ENCODE measurements around the gene RAPGEF1.

DNA sequence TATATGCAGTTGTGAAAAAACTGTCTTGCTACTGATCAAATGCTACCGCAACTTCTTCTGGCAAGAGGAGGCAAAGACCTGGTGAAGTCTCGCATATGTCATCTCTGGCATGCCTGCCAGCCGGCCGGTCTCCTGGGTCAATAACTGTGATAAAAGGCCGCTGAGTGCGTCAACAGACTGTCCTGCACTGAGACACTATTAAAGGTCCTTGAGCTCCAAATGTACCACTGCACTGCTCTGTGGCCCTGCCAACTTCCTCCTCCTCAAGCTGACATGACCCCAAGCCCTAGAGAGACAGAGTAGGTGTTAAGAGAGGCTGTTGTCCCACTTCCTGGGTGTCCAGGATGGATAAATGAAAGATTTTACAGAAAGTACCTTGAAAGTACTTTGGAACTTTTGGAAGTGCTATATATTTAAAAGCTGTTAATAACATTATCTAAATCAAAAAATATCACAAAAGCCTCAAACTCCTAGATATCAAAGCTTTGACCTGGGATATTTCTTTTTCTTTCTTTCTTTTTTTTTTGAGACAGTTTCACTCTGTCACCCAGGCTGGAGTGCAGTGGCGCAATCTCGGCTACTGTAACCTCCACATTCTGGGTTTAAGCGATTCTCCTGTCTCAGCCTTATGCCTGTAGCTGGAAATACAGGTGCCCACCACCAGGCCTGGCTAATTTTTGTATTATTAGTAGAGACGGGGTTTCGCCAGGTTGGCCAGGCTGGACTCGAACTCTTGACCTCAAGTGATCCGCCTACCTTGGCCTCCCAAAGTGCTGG lies 31.5 kb downstream of the RAPGEF1 start:
- TF ChIP-seq, protein P1, sequence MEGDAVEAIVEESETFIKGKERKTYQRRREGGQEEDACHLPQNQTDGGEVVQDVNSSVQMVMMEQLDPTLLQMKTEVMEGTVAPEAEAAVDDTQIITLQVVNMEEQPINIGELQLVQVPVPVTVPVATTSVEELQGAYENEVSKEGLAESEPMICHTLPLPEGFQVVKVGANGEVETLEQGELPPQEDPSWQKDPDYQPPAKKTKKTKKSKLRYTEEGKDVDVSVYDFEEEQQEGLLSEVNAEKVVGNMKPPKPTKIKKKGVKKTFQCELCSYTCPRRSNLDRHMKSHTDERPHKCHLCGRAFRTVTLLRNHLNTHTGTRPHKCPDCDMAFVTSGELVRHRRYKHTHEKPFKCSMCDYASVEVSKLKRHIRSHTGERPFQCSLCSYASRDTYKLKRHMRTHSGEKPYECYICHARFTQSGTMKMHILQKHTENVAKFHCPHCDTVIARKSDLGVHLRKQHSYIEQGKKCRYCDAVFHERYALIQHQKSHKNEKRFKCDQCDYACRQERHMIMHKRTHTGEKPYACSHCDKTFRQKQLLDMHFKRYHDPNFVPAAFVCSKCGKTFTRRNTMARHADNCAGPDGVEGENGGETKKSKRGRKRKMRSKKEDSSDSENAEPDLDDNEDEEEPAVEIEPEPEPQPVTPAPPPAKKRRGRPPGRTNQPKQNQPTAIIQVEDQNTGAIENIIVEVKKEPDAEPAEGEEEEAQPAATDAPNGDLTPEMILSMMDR (conservative IDR thresholded peaks at IDR 0.05; ENCODE audit: low read length), result no peak
- TF ChIP-seq EZH2phosphoT487 (IDR thresholded peaks at IDR 0.05; ENCODE audit: borderline replicate concordance, low read depth, low read length), result no peak
